HEK293T (cell line): ENCODE results near the gene P4HTM.

Experiments used
- BHLHE40 ChIP-seq: fragments of 450-650 bp; IDR thresholded peaks from 2 replicates; pipeline ENCODE4 v1.6.1; 2016; ENCODE audit warnings: mild to moderate bottlenecking, moderate library complexity, borderline replicate concordance
- CTBP1 ChIP-seq: fragments of 450-650 bp; IDR thresholded peaks from 2 replicates; pipeline ENCODE4 v1.6.1; 2016; ENCODE audit warnings: borderline replicate concordance
- ELF4 ChIP-seq: fragments of 450-650 bp; IDR thresholded peaks from 2 replicates; pipeline ENCODE4 v1.6.1; 2017; ENCODE audit warnings: antibody characterized with exemption
- FOXA1 ChIP-seq: fragments of 450-650 bp; IDR thresholded peaks from 2 replicates; pipeline ENCODE4 v1.6.1; 2016; ENCODE audit warnings: mild to moderate bottlenecking
- FOXK2 ChIP-seq: fragments of 450-650 bp; IDR thresholded peaks from 2 replicates; pipeline ENCODE4 v1.6.1; 2016; ENCODE audit warnings: mild to moderate bottlenecking
- FOXM1 ChIP-seq: fragments of 450-650 bp; IDR thresholded peaks from 2 replicates; pipeline ENCODE4 v1.6.1; 2017; ENCODE audit warnings: mild to moderate bottlenecking, borderline replicate concordance
- HDGF ChIP-seq: fragments of 450-650 bp; IDR thresholded peaks from 2 replicates; pipeline ENCODE4 v1.6.1; 2017; ENCODE audit warnings: antibody characterized with exemption, borderline replicate concordance
- LEF1 ChIP-seq: fragments of 450-650 bp; IDR thresholded peaks from 2 replicates; pipeline ENCODE4 v1.6.1; 2017; ENCODE audit warnings: mild to moderate bottlenecking, borderline replicate concordance
- SP1 ChIP-seq: fragments of 450-650 bp; IDR thresholded peaks from 2 replicates; pipeline ENCODE4 v1.6.1; 2017
- SUZ12 ChIP-seq: fragments of 450-650 bp; IDR thresholded peaks from 2 replicates; pipeline ENCODE4 v1.6.1; 2016; ENCODE audit warnings: mild to moderate bottlenecking
- TARDBP ChIP-seq: fragments of 450-650 bp; IDR thresholded peaks from 2 replicates; pipeline ENCODE4 v1.6.1; 2016
- ZNF384 ChIP-seq: fragments of 450-650 bp; IDR thresholded peaks from 2 replicates; pipeline ENCODE4 v1.6.1; 2016
- TF ChIP-seq, protein P1 (sequence below): fragments of 450-650 bp; IDR thresholded peaks from 2 replicates; pipeline ENCODE4 v1.6.1; 2016

GRCh38 chr3:48949376-48949717 is 40.7 kb upstream of the P4HTM start:
- TF ChIP-seq HDGF (no peak), BHLHE40 (no peak), SP1 (no peak), FOXK2 (no peak), TARDBP (no peak), SUZ12 (no peak), FOXM1 (no peak), ELF4 (no peak), FOXA1 (no peak), LEF1 (no peak), ZNF384 (no peak), CTBP1 (no peak)
- TF ChIP-seq, protein P1, sequence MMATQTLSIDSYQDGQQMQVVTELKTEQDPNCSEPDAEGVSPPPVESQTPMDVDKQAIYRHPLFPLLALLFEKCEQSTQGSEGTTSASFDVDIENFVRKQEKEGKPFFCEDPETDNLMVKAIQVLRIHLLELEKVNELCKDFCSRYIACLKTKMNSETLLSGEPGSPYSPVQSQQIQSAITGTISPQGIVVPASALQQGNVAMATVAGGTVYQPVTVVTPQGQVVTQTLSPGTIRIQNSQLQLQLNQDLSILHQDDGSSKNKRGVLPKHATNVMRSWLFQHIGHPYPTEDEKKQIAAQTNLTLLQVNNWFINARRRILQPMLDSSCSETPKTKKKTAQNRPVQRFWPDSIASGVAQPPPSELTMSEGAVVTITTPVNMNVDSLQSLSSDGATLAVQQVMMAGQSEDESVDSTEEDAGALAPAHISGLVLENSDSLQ: no peak
